Stimulated activated naive CD8-positive, alpha-beta T cell treated with anti-CD3 and anti-CD28 coated beads, Interleukin-15, Interleukin-2, amounts not matched to agents 100 ng/mL and 50 ng/mL, for 24 hours (primary cell): ENCODE measurements around the gene LARP7.
"Not testable (repeated sequence)": the region's sequence is repeated elsewhere in the genome, so short reads cannot be mapped to it uniquely, and the experiment has no call there.

Experiments used
- H3K27ac Mint-ChIP-seq: one replicate; pipeline ENCODE4 v1.8.0; 2021; ENCODE audit warnings: mild to moderate bottlenecking, mixed read lengths
- H3K27me3 Mint-ChIP-seq: one replicate; pipeline ENCODE4 v1.8.0; 2021; ENCODE audit warnings: mixed read lengths
- H3K36me3 Mint-ChIP-seq: one replicate; pipeline ENCODE4 v1.8.0; 2021; ENCODE audit warnings: low read depth, mixed read lengths
- H3K4me1 Mint-ChIP-seq: one replicate; pipeline ENCODE4 v1.8.0; 2021; ENCODE audit warnings: low read depth, mixed read lengths
- H3K4me3 Mint-ChIP-seq: one replicate; pipeline ENCODE4 v1.8.0; 2021; ENCODE audit warnings: mild to moderate bottlenecking, mixed read lengths
- H3K9me3 Mint-ChIP-seq: one replicate; pipeline ENCODE4 v1.8.0; 2021; ENCODE audit warnings: mixed read lengths

Gene LARP7

DNA sequence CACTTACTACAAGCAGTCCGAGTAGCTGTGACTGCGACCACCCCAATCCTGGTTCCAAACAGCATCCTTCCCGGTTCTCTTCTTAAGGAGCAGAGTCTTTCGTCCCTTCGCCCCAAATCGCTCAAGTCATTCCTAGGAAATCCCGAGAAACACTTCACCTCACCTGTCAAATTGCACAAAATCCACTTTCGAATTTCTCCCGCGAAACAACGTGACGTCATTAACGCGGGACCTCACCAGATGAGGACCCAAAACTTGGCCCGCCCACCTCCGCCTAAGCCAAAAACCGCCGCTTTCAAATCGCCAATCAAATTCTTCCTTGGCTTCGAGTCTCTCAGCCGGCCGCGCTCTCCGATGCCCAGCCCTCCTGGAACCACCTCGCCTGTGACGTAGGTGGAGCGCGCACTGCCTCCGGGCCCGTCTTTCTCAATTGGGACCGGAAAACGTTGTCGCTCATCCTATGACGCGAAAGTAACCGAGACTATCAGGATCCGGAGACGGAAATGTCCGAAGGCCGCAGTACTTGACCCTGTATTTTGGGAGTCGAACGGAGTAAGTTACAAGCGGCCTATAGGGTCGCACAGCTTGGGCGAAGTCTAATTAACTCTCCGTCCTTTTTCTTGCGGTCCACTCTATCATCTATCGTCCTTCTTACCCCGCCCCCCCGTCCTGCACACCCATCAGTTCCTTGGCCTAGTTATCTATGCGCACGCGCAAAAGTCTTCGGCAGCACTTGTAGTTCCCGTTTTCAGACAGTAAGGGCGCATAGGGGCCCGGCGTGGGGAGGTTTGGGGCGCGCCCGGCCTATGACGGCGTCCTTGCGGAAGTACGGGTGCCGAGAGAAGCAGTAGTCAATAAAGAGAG is at the start of gene LARP7, which contains the start of gene ZGRF1:
Gene LARP7, plus strand, starts transcription at position 456 of the 864 bp plus-strand sequence. CDS start 7,527 bp downstream, outside the sequence.
Gene ZGRF1, minus strand, starts transcription at position 222 of the 864 bp plus-strand sequence. CDS start 3,733 bp downstream, outside the sequence.
- Mint-ChIP-seq H3K9me3 (no peaks in the 10 kb centered on the region), H3K27ac (peak within 1 kb of the TSS; percentile 19), H3K4me3 (no peak within 1 kb of the TSS), H3K4me1 (peaks cover 25% of the 10 kb centered on the region), H3K27me3 (no peaks in the 10 kb centered on the region), H3K36me3 (peaks cover 12% of the 10 kb centered on the region)

DNA sequence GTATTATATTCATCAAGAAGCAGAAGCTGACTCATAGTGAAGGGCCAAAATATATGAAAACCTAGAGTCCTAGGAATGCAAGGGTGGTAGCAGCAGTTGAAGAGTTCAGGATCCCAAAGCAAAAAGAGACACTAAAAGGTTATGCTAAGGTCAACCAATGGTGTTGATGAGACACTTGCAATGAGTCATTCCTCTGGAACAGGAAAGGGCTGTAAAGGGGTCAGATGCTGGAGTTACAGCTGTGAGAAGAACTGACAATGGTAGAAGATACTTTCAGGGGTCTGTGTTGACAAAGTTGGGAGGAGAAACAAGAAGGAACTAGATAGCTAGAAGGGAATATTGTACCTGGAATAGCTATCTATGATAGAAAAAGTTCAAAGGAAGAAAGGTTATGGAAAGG is 47.7 kb upstream of the LARP7 start:
- Mint-ChIP-seq H3K27me3 (no peaks in the 10 kb centered on the region), H3K36me3 (peaks cover 35% of the 10 kb centered on the region), H3K27ac (no peak overlapping the region), H3K4me3 (no peak overlapping the region), H3K4me1 (peaks cover 4% of the 10 kb centered on the region), H3K9me3 (no peaks in the 10 kb centered on the region)

DNA sequence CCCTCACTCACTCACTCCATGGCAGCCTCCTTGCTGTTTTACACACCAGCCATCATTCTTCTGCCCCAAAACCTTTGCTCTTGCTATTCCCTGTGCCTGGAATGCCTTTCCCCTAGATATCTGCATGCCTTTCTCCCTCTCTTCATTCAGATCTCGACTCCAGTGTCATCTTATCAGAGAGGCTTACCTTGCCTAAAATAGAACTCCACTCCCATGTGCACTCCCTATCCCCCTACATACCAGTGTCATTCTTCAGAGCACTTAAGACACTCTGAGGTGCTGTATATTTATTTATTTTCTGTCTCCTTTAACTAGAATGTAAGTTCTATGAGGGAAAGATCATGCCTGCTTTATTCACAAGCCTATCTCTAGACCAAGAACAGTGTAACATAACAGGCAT is 45.4 kb upstream of the LARP7 start:
- H3K27me3 Mint-ChIP-seq, result no peaks in the 10 kb centered on the region
- no peak overlapping the region for H3K4me3 Mint-ChIP-seq
- H3K36me3 Mint-ChIP-seq, result peaks cover 30% of the 10 kb centered on the region
- H3K4me1 Mint-ChIP-seq, result peaks cover 4% of the 10 kb centered on the region
- H3K9me3 Mint-ChIP-seq, result no peaks in the 10 kb centered on the region
- H3K27ac Mint-ChIP-seq, result no peak overlapping the region

DNA sequence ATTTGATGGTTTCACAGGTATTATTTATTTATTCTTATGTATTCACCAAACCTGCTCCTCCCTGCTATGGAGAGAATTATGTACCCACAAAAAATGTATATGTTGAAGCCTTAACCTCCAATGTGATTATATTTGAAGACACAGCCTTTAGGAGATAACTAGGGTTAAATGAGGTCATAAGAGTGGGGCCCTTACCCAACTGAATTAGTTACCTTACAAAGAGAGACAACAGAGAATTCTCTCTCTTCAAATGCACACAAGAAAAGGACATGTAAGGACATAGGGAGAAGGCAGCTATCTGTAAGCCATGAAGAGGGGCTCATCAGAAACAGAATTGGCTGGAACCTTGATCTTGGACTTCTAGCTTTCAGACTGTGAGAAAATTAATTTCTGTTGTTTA is 44.2 kb upstream of the LARP7 start:
- no peak overlapping the region for H3K4me3 Mint-ChIP-seq
- no peaks in the 10 kb centered on the region for H3K9me3 Mint-ChIP-seq
- no peak overlapping the region for H3K27ac Mint-ChIP-seq
- peaks cover 21% of the 10 kb centered on the region for H3K36me3 Mint-ChIP-seq
- peaks cover 4% of the 10 kb centered on the region for H3K4me1 Mint-ChIP-seq
- no peaks in the 10 kb centered on the region for H3K27me3 Mint-ChIP-seq

DNA sequence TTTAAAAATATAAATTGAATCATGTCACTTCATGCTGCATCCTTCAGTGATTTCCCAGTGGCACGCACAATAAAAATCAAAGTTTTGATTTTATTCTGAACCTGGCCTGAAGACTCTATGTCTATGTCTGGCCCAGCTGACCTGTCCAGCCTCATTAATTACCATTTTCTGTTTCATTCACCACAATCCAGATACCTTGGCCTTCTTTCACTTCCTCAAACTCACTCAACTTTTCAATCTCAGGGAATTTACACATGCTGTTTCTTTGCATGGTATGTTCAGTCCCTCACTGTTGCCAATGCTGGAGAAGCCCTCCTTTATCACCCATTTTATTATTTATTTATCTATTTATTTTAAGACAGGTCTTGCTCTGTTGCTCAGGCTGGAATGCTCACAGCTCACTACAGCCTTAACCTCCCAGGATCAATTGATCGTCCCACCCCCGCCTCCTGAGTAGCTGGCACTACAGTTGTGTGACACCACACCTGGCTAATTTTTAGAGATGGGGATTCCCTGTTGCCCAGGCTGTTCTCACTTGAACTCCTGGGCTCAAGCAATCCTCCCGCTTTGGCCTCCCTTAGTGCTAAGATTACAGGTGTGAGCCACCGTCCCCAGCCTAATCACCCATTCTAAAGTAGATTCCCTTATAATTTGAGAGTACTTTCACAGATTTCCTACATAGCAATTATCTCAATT is 43.4 kb upstream of the LARP7 start:
- Mint-ChIP-seq H3K36me3 (peaks cover 26% of the 10 kb centered on the region), H3K4me3 (no peak overlapping the region), H3K9me3 (no peaks in the 10 kb centered on the region), H3K4me1 (peaks cover 4% of the 10 kb centered on the region), H3K27me3 (no peaks in the 10 kb centered on the region), H3K27ac (no peak overlapping the region)

DNA sequence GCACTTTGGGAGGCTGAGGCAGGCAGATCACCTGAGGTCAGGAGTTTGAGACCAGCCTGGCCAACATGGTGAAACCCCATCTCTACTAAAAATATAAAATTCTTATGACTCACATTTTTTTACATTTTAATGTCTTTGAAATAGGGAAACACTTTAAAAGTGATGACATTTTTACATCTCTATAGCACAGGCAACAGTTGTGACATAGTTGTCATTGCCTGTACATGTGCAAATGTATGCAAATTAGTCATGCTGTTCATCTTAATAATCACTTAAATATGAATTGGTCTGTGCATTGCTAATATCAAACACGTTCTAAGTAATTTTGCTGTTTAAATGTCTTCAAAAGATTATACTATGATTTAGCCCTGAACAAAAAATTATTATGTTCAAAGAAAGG is 42.0 kb upstream of the LARP7 start:
- H3K4me1 Mint-ChIP-seq, result no peaks in the 10 kb centered on the region
- H3K27me3 Mint-ChIP-seq, result no peaks in the 10 kb centered on the region
- H3K36me3 Mint-ChIP-seq, result peaks cover 25% of the 10 kb centered on the region
- H3K27ac Mint-ChIP-seq, result no peak overlapping the region
- no peak overlapping the region for H3K4me3 Mint-ChIP-seq
- no peaks in the 10 kb centered on the region for H3K9me3 Mint-ChIP-seq

DNA sequence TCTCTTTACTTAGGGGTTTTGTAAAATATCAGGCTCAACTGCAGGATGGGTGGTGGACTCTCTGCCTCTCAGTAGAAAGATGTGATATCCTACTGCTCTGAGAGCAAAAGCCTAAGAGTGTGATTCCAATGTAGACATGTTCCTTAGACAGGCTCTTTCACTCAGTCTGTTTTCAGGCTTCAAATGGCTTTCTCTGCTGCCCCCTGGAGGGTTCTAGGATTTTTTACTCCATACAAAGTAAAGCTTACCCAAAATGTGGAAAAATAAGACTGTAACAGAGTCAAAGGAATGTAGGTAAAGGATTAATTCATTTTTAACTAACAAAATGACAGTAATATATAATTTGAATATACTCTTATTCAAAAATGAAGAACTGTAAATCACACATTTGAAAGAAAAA is 32.4 kb upstream of the LARP7 start:
- Mint-ChIP-seq H3K36me3 (peaks cover 29% of the 10 kb centered on the region), H3K27me3 (no peaks in the 10 kb centered on the region), H3K27ac (no peak overlapping the region), H3K4me3 (no peak overlapping the region), H3K9me3 (no peaks in the 10 kb centered on the region), H3K4me1 (no peaks in the 10 kb centered on the region)

DNA sequence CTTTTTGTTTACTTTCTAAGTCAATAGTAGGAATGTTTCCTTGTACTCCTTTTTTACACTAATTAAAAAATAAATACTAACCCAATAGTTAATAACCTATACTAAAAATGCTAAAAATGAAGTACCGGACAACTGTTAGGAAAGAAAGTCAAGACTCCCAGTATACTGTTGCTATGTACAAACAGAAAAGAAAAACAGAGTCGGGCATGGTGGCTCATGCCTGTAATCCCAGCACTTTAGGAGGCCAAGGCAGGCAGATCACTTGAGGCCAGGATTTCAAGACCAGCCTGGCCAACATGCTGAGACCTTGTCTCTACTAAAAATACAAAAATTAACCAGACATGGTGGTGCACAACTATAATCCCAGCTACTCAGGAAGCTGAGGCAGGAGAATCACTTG is 24.1 kb upstream of the LARP7 start:
- not testable (repeated sequence) for H3K4me3 Mint-ChIP-seq, H3K4me1 Mint-ChIP-seq, H3K27ac Mint-ChIP-seq, H3K9me3 Mint-ChIP-seq, H3K27me3 Mint-ChIP-seq
- peaks cover 18% of the 10 kb centered on the region for H3K36me3 Mint-ChIP-seq

DNA sequence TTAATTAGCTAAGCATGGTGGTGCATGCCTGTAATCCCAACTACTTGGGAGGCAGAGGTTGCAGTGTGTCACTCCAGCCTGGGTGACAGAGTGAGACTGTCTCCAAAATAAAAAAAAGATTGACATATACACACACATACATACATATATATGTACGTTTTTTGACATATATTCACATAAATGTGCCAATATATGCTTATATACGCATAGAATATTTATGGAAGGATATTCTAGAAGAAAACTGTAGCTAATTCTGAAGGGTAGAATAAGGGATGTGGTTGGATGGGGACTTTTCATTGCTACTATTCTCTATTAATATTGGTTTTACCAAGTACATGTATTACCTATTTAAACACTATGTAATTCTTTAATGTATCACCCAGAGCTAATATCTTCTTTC is 20.0 kb upstream of the LARP7 start:
- peaks cover 29% of the 10 kb centered on the region for H3K36me3 Mint-ChIP-seq
- H3K4me1 Mint-ChIP-seq, result no peaks in the 10 kb centered on the region
- no peaks in the 10 kb centered on the region for H3K27me3 Mint-ChIP-seq
- H3K27ac Mint-ChIP-seq, result no peak overlapping the region
- no peak overlapping the region for H3K4me3 Mint-ChIP-seq
- no peaks in the 10 kb centered on the region for H3K9me3 Mint-ChIP-seq

DNA sequence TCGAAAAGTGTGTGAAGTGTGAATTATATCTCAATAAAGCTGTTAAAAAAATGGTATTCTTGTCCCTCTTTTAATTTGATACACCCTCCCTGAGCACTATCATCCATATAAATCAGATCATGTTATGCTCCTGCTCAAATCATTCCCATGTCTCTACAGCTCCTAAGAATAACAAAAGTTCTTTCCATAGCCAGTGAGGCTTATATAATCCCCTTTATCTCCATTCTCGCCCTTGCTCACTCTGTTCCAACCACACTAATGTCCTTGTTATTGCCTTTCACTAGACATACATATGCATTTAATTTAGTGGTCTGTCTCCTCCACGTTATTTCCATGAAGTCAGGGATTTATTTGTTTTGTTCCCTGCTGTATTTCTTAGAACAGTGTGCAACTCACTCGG is 10.7 kb upstream of the LARP7 start:
- no peaks in the 10 kb centered on the region for H3K4me1 Mint-ChIP-seq

DNA sequence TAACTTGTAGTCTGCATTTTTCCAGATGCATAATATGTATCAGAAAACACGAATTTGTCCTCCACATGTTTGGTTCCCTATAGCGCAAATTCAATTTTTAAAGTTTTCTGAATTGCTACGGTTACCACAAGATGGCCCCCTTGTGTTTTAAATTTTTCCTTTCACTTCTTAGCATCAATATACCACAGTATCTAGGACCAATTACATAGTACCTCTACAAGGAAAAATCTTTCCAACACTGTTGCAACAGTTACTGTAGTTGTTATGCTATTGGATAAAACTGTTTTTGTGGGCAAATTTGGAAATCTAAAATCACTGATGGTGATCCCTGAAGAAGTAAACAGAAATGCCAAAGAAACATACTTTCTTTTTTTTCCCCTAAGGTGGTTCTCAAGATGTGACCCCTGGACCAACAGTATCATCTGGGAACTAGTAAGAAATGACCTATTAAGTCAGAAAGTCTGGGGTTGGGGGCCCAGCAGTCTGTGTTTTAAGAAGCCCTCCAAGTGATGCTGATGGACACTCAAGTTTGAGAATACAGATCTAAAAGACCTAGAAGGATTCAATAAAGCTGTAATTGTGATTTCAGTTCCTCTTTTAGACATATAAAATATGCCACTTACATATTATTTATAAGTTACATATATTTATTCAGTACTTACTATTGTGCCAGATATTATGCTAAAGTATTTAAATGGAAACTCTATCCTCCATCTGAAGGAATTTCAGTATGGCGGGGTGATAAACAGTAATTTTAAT is 3.3 kb upstream of the LARP7 start:
- Mint-ChIP-seq H3K9me3 (no peaks in the 10 kb centered on the region), H3K27ac (no peak overlapping the region), H3K27me3 (no peaks in the 10 kb centered on the region), H3K4me1 (peaks cover 7% of the 10 kb centered on the region), H3K4me3 (peak overlapping the region; percentile 20), H3K36me3 (peaks cover 10% of the 10 kb centered on the region)

More for the DNA sequence above, 10.7 kb upstream of the LARP7 start:
- H3K4me3 Mint-ChIP-seq, result no peak overlapping the region
- no peaks in the 10 kb centered on the region for H3K9me3 Mint-ChIP-seq
- no peak overlapping the region for H3K27ac Mint-ChIP-seq
- peaks cover 39% of the 10 kb centered on the region for H3K36me3 Mint-ChIP-seq
- no peaks in the 10 kb centered on the region for H3K27me3 Mint-ChIP-seq

DNA sequence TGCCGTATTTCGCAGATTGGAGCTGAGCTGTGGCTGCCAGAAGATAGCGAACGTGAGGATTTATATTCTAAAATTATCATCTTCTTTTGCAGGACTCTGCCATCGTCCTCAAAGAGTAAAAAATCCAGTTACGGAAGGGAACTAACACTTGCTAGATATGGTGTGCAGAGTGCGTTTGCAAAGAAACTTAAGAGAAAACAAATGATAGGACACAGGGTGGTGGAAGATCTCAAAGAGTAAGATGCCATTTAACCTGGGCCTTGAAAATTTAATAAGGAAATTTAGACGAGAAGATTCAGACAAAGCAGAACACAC is 566 bp downstream of the LARP7 start:
- H3K36me3 Mint-ChIP-seq, result peaks cover 12% of the 10 kb centered on the region
- H3K4me1 Mint-ChIP-seq, result peaks cover 25% of the 10 kb centered on the region
- no peaks in the 10 kb centered on the region for H3K27me3 Mint-ChIP-seq
- H3K4me3 Mint-ChIP-seq, result no peak overlapping the region
- H3K9me3 Mint-ChIP-seq, result no peaks in the 10 kb centered on the region
- H3K27ac Mint-ChIP-seq, result no peak overlapping the region

DNA sequence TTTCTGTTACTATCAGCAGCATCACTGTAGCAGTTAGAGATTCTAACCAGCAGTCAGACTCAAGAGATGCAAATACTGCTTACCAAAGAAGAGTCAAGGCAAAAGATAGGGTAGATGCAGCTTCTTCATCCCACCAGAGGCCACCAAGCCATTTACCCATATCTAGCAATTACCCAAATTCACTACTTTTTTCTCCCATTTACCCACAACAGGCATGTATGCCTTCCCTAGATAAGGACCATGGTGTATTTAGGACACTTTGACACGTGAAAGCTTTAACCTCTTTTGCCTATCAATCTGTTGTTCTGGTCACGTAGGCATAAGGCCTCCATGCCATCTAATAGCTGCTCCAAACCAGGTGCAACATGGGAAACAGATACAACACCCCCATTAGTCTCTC is 5.6 kb downstream of the LARP7 start:
- Mint-ChIP-seq H3K36me3 (peaks cover 46% of the 10 kb centered on the region), H3K4me1 (peaks cover 24% of the 10 kb centered on the region), H3K9me3 (no peaks in the 10 kb centered on the region), H3K27me3 (no peaks in the 10 kb centered on the region), H3K4me3 (no peak overlapping the region), H3K27ac (no peak overlapping the region)

DNA sequence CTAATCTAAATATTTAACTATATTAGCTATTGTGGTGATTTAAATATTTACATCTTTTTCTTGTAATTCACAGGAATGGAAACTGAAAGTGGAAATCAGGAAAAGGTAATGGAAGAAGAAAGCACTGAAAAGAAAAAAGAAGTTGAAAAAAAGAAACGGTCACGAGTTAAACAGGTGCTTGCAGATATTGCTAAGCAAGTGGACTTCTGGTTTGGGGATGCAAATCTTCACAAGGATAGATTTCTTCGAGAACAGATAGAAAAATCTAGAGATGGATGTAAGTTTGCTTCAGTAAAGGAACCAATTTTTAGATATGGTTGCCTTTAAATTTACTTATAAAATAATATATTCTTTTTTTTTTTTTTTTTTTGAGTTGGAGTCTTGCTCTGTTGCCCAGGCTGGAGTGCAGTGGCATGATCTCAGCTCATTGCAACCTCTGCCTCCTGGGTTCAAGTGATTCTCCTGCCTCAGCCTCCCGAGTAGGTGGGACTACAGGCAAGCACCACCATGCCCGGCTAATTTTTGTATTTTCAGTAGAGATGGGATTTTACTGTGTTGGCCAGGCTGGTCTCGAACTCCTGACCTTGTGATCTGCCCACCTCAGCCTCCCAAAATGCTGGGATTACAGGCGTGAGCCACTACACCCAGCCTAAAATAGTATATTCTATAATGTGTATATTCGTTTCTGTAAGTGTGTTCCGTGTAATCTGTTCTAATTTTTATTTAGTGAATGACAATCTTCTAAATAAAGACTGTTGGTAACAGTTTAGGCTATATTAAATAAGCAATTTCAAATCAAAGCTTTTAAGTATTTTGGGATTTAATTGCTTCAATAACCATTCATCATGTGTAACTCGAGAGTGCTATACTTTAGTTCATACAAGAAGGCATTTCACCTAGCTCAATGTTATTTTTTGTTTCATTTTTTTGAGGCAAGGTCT is 7.9 kb downstream of the LARP7 start:
- H3K27me3 Mint-ChIP-seq, H3K9me3 Mint-ChIP-seq, H3K4me3 Mint-ChIP-seq, H3K27ac Mint-ChIP-seq: not testable (repeated sequence)
- Mint-ChIP-seq H3K4me1 (peaks cover 20% of the 10 kb centered on the region), H3K36me3 (peaks cover 45% of the 10 kb centered on the region)
